Spleen (tissue), 7 donors: ENCODE results near the gene HEATR9.

Experiments
- POLR2A ChIP-seq, 3 donors: fragments of 450-650 bp; IDR thresholded peaks; one replicate each; pipeline ENCODE4 v1.5.1; 2017; ENCODE audit warnings: antibody characterized with exemption in 3 of 3, mild to moderate bottlenecking in 1 of 3
- POLR2AphosphoS5 ChIP-seq, 3 donors: sonication (generic); formaldehyde crosslinking; IDR thresholded peaks; one replicate each; pipeline ENCODE4 v1.5.1; 2017; ENCODE audit warnings: antibody characterized with exemption in 3 of 3
- TF ChIP-seq, protein P1 (sequence below), 11 experiments: fragments of 200-600 bp in 7 of 11; fragments of 450-650 bp in 4 of 11; sonication (generic) in 4 of 11; IDR thresholded peaks in 8 of 11; conservative IDR thresholded peaks in 3 of 11; 1 replicate in 7 of 11; 2 replicates in 4 of 11; pipeline versions ENCODE4 v1.4.0 to v1.8.0; 2016 to 2021; ENCODE audit warnings: antibody characterized with exemption in 11 of 11, inconsistent platforms in 4 of 11, mild to moderate bottlenecking in 1 of 11
- donor health status: DM: no; HTN: no; CAD: no; lungs with moderate emphysema.
- donor health status: DM: no; HTN: no; CAD: no.
- donor health status: DM: no; HTN: no; CAD: no.

DNA sequence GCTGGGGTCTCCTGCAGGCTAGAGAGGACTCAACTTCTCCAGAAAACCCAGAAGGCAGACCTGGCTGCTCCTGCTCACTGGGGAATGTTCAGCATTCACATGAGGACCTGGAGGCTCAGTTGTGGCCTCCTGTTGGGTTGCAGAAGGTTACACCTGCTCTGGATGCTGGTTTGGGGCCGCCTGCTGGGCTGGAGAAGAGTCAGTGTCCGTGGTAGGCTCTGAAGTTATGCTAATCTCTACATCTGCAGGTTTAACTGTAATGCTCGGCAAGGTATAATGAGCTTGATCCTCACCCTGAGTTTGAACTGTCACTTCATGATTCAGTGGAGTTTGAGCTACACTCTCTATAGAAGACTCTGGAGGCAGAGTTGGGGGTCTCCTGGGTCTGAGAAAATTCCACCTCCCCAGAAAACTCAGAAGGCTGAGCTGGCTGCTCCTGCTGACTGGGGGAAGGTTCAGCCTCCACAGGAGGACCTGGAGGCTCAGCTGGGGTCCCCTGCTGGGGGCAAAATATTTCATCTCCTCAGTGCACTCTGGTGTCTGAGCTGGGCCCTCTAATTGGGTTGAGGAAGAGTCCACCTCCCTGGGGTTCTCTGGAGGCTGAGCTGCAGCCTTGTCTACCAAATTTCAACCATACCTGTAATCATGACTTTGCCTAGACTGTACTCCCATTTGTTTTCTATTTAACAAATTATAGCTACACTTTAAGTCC is 38.4 kb upstream of the HEATR9 start:
- TF ChIP-seq, protein P1, sequence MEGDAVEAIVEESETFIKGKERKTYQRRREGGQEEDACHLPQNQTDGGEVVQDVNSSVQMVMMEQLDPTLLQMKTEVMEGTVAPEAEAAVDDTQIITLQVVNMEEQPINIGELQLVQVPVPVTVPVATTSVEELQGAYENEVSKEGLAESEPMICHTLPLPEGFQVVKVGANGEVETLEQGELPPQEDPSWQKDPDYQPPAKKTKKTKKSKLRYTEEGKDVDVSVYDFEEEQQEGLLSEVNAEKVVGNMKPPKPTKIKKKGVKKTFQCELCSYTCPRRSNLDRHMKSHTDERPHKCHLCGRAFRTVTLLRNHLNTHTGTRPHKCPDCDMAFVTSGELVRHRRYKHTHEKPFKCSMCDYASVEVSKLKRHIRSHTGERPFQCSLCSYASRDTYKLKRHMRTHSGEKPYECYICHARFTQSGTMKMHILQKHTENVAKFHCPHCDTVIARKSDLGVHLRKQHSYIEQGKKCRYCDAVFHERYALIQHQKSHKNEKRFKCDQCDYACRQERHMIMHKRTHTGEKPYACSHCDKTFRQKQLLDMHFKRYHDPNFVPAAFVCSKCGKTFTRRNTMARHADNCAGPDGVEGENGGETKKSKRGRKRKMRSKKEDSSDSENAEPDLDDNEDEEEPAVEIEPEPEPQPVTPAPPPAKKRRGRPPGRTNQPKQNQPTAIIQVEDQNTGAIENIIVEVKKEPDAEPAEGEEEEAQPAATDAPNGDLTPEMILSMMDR (IDR thresholded peaks at IDR 0.05 in 8 of 11, conservative IDR thresholded peaks at IDR 0.05 in 3 of 11): no peak
- TF ChIP-seq POLR2A (IDR thresholded peaks at IDR 0.05) (no peak), POLR2AphosphoS5 (IDR thresholded peaks at IDR 0.05) (no peak)
